Measurements from ENCODE around the gene CTIF. TPM values are rescaled to one million over a fixed set of nuclear protein-coding genes. Genes with fewer than 3 reads are reported as not detected.

Gene CTIF
- total and polyA plus RNA-seq, 7 experiments from 2014 or later: 1.3 to 11.2 (median 2.5) TPM; not detected in 2

DNA sequence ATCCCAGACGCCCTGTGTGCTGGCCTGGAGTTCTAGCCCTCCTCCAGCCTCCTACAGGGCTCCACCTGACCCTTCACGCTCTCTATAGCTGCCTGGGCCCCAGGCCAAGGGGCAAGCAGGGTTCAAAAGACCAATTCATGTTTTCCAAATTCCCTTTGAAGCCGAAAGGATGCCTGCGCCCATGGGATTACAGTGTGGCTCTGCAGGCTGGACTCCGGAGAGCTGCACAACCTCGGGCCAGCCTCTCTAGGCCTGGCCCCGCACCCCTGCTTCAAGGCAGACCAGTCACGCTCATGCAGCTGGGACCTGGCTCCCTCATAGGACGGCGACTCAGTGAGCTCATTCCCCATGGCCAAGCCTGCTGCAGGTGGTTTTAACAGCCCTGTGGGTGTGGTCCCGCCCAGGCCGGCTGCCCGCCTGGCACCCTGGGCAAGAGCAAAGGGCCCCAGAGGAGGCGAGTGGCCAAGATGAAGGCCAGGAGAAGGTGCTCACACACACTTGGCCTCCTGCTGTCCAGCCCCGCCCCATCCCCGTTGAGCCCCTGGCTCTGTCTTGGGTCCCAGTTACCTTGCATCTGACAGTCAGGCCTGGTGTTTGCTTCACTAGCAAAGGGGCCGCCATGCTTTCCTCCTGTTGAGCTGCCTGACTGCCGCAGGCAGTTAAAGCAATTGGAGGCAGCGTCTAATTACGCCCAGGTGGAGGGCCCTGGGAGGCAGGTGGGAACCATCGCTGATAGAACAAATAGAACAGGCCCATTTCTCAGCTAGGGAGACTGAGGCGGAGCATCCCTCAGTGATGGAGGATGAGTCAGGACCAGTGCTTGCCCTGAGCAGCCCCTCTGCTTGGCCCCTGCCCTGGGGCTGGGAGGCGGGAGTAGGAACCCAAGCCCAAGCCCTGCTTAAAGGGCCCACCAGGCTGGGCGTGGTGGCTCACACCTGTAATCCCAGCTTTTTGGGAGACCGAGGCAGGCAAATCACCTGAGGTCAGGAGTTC is 355.1 kb downstream of the CTIF start:
- H3K36me3 Mint-ChIP-seq: peaks cover 0 to 3% (median 0%) of the 10 kb centered on the region in 5 donors
- Histone ChIP-seq H3K4me1 (ENCODE audit: control insufficient read depth in 2 of 2, insufficient read depth in 2 of 2, low read length in 2 of 2) (no peaks in the 10 kb centered on the region), H3K27ac (ENCODE audit: low read depth, low read length) (no peak overlapping the region), H3K36me3 (ENCODE audit: control insufficient read depth in 2 of 3, insufficient read depth in 3 of 3, low read length in 3 of 3) (no peaks in the 10 kb centered on the region), H3K4me3 (ENCODE audit: low read length) (no peak overlapping the region), H3K9me3 (ENCODE audit: control insufficient read depth in 2 of 3, low read length in 3 of 3) (no peaks in the 10 kb centered on the region), H3K27me3 (ENCODE audit: control insufficient read depth in 2 of 2, insufficient read depth in 2 of 2, low read length in 2 of 2) (no peaks in the 10 kb centered on the region)
- CTCF ChIA-PET: no interaction called here
- POLR2A ChIA-PET: no interaction called here
- peaks cover 0 to 20% (median 7%) of the 10 kb centered on the region in 7 donors for H3K4me1 Mint-ChIP-seq
- DNase-seq (no peak), ATAC-seq (no peak)
- H3K9me3 Mint-ChIP-seq: peaks cover 0 to 2% (median 0%) of the 10 kb centered on the region in 11 donors
- H3K4me3 Mint-ChIP-seq: no peak overlapping the region
- H3K27ac Mint-ChIP-seq: no peak overlapping the region
- intact Hi-C loops (cut with micrococcal nuclease): no loop called here
- H3K27me3 Mint-ChIP-seq: no peaks in the 10 kb centered on the region

DNA sequence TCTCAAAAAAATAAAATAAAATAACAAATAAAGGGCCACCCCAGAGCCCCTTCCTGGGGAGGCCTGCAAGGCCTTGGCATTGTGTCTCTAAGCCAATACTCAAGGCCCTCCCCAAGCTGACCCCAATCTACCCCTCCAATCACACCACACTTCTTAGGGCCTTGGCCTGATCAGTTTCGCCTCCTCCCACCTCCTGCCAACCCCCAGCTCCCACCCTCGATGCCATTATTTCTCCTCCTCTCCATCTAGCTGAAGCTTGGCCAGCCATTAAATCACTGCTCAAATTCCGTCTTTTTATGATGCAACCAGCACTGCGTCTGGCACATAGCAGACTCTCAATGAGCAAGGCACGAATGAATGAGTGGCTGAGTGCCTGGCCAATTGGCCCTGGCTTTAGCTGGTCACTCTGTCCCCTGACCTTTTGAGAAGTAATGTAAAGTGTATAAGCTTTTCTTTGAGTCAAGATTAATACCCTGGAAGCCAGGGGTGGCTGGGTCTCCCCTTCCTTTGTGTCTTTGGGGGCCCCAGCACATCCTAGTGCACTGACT is 356.0 kb downstream of the CTIF start:
- Histone ChIP-seq H3K4me1 (ENCODE audit: control insufficient read depth in 2 of 2, insufficient read depth in 2 of 2, low read length in 2 of 2) (no peaks in the 10 kb centered on the region), H3K9me3 (ENCODE audit: control insufficient read depth in 2 of 3, low read length in 3 of 3) (no peaks in the 10 kb centered on the region), H3K36me3 (ENCODE audit: control insufficient read depth in 2 of 3, insufficient read depth in 3 of 3, low read length in 3 of 3) (no peaks in the 10 kb centered on the region), H3K27ac (ENCODE audit: low read depth, low read length) (no peak overlapping the region), H3K4me3 (ENCODE audit: low read length) (no peak overlapping the region), H3K27me3 (ENCODE audit: control insufficient read depth in 2 of 2, insufficient read depth in 2 of 2, low read length in 2 of 2) (no peaks in the 10 kb centered on the region)
- CTCF ChIA-PET: interaction anchor here (0.8 kb wide), 1 partner anchor 85 kb away, joined by 3 read pairs; no protein-coding TSS in a partner anchor
- ATAC-seq (no peak), DNase-seq (no peak)
- Mint-ChIP-seq H3K27ac (peak overlapping the region in 2 of 9 donors; percentile 1 to 36), H3K27me3 (no peaks in the 10 kb centered on the region), H3K4me3 (no peak overlapping the region), H3K4me1 (peaks cover 4 to 21% (median 12%) of the 10 kb centered on the region in 7 donors), H3K9me3 (peaks cover 0 to 3% (median 0%) of the 10 kb centered on the region in 11 donors), H3K36me3 (peaks cover 0 to 4% (median 0%) of the 10 kb centered on the region in 5 donors)
- POLR2A ChIA-PET: no interaction called here
- intact Hi-C loops (cut with micrococcal nuclease): no loop called here

- H3K27ac ChIP-seq (ENCODE audit: low read depth, low read length): no peak overlapping the region
- no peaks in the 10 kb centered on the region for H3K4me1 ChIP-seq (ENCODE audit: control insufficient read depth in 2 of 2, insufficient read depth in 2 of 2, low read length in 2 of 2)
- H3K27me3 ChIP-seq (ENCODE audit: control insufficient read depth in 2 of 2, insufficient read depth in 2 of 2, low read length in 2 of 2): no peaks in the 10 kb centered on the region
- no peak for ATAC-seq
- no peak overlapping the region for H3K4me3 ChIP-seq (ENCODE audit: low read length)
- no peaks in the 10 kb centered on the region for H3K9me3 ChIP-seq (ENCODE audit: control insufficient read depth in 2 of 3, low read length in 3 of 3)
- peak overlapping the region in 2 of 9 donors; percentile 42 to 69 for H3K27ac Mint-ChIP-seq
- no peaks in the 10 kb centered on the region for H3K36me3 ChIP-seq (ENCODE audit: control insufficient read depth in 2 of 3, insufficient read depth in 3 of 3, low read length in 3 of 3)
- peaks cover 4 to 23% (median 19%) of the 10 kb centered on the region in 7 donors for H3K4me1 Mint-ChIP-seq
- ChIA-PET CTCF (no interaction called here), POLR2A (no interaction called here)
- no peak overlapping the region for H3K4me3 Mint-ChIP-seq
- H3K9me3 Mint-ChIP-seq: peaks cover 0 to 8% (median 0%) of the 10 kb centered on the region in 11 donors
- intact Hi-C loops (cut with micrococcal nuclease): no loop called here
- H3K27me3 Mint-ChIP-seq: no peaks in the 10 kb centered on the region
- DNase-seq: no peak
- peaks cover 0 to 9% (median 0%) of the 10 kb centered on the region in 5 donors for H3K36me3 Mint-ChIP-seq
Measured at GRCh38 chr18:48896326-48896874, 357.6 kb downstream of the CTIF start.

GRCh38 chr18:48896875-48897511 is 358.2 kb downstream of the CTIF start:
- ATAC-seq (peak; percentile 94), DNase-seq (peak in 2 of 9 donors; percentile 32 to 34)
- Histone ChIP-seq H3K4me3 (ENCODE audit: low read length) (no peak overlapping the region), H3K9me3 (ENCODE audit: control insufficient read depth in 2 of 3, low read length in 3 of 3) (no peaks in the 10 kb centered on the region), H3K27ac (ENCODE audit: low read depth, low read length) (no peak overlapping the region), H3K4me1 (ENCODE audit: control insufficient read depth in 2 of 2, insufficient read depth in 2 of 2, low read length in 2 of 2) (no peaks in the 10 kb centered on the region), H3K36me3 (ENCODE audit: control insufficient read depth in 2 of 3, insufficient read depth in 3 of 3, low read length in 3 of 3) (no peaks in the 10 kb centered on the region), H3K27me3 (ENCODE audit: control insufficient read depth in 2 of 2, insufficient read depth in 2 of 2, low read length in 2 of 2) (no peaks in the 10 kb centered on the region)
- Mint-ChIP-seq H3K4me1 (peaks cover 4 to 23% (median 19%) of the 10 kb centered on the region in 7 donors), H3K27ac (peak overlapping the region in 1 of 9 donors; percentile 69), H3K4me3 (no peak overlapping the region), H3K27me3 (no peaks in the 10 kb centered on the region), H3K36me3 (peaks cover 0 to 9% (median 0%) of the 10 kb centered on the region in 5 donors), H3K9me3 (peaks cover 0 to 8% (median 0%) of the 10 kb centered on the region in 11 donors)
- intact Hi-C loops (cut with micrococcal nuclease): no loop called here
- POLR2A ChIA-PET: no interaction called here
- CTCF ChIA-PET: no interaction called here

GRCh38 chr18:48897531-48897930 is 358.7 kb downstream of the CTIF start:
- H3K27ac ChIP-seq (ENCODE audit: low read depth, low read length): no peak overlapping the region
- H3K27me3 ChIP-seq (ENCODE audit: control insufficient read depth in 2 of 2, insufficient read depth in 2 of 2, low read length in 2 of 2): no peaks in the 10 kb centered on the region
- peaks cover 0 to 9% (median 0%) of the 10 kb centered on the region in 5 donors for H3K36me3 Mint-ChIP-seq
- peaks cover 0 to 8% (median 0%) of the 10 kb centered on the region in 11 donors for H3K9me3 Mint-ChIP-seq
- H3K4me3 Mint-ChIP-seq: no peak overlapping the region
- DNase-seq: no peak
- ChIA-PET POLR2A (no interaction called here), CTCF (no interaction called here)
- no peaks in the 10 kb centered on the region for H3K4me1 ChIP-seq (ENCODE audit: control insufficient read depth in 2 of 2, insufficient read depth in 2 of 2, low read length in 2 of 2)
- peaks cover 4 to 23% (median 19%) of the 10 kb centered on the region in 7 donors for H3K4me1 Mint-ChIP-seq
- H3K27ac Mint-ChIP-seq: no peak overlapping the region
- ATAC-seq: no peak
- H3K9me3 ChIP-seq (ENCODE audit: control insufficient read depth in 2 of 3, low read length in 3 of 3): no peaks in the 10 kb centered on the region
- intact Hi-C loops (cut with micrococcal nuclease): no loop called here
- H3K36me3 ChIP-seq (ENCODE audit: control insufficient read depth in 2 of 3, insufficient read depth in 3 of 3, low read length in 3 of 3): no peaks in the 10 kb centered on the region
- no peaks in the 10 kb centered on the region for H3K27me3 Mint-ChIP-seq
- H3K4me3 ChIP-seq (ENCODE audit: low read length): no peak overlapping the region

DNA sequence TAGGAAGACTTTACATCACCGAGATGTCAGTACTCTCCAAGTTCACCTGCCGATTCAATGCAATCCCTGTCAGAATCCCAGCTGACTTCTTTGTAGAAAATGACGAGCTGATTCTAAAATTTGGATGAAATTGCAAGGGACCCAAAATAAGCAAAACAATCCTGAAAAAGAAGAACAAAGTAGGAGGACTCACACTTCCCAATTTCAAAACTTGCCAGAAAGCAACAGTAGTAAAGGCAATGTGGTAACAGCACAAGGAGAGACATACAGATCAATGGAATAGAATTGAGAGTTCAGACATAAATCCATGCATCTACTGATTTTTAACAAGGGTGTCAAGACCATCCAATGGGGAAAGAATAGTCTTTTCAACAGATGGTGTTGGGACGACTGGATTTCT is 359.7 kb downstream of the CTIF start:
- peaks cover 0 to 9% (median 0%) of the 10 kb centered on the region in 5 donors for H3K36me3 Mint-ChIP-seq
- Histone ChIP-seq H3K36me3 (ENCODE audit: control insufficient read depth in 2 of 3, insufficient read depth in 3 of 3, low read length in 3 of 3) (no peaks in the 10 kb centered on the region), H3K4me1 (ENCODE audit: control insufficient read depth in 2 of 2, insufficient read depth in 2 of 2, low read length in 2 of 2) (no peaks in the 10 kb centered on the region), H3K27me3 (ENCODE audit: control insufficient read depth in 2 of 2, insufficient read depth in 2 of 2, low read length in 2 of 2) (no peaks in the 10 kb centered on the region), H3K9me3 (ENCODE audit: control insufficient read depth in 2 of 3, low read length in 3 of 3) (no peaks in the 10 kb centered on the region), H3K27ac (ENCODE audit: low read depth, low read length) (no peak overlapping the region), H3K4me3 (ENCODE audit: low read length) (no peak overlapping the region)
- CTCF ChIA-PET: no interaction called here
- POLR2A ChIA-PET: no interaction called here
- intact Hi-C loops (cut with micrococcal nuclease): no loop called here
- no peaks in the 10 kb centered on the region for H3K27me3 Mint-ChIP-seq
- H3K4me3 Mint-ChIP-seq: no peak overlapping the region
- no peak for ATAC-seq
- H3K27ac Mint-ChIP-seq: no peak overlapping the region
- peaks cover 0 to 8% (median 0%) of the 10 kb centered on the region in 11 donors for H3K9me3 Mint-ChIP-seq
- H3K4me1 Mint-ChIP-seq: peaks cover 0 to 24% (median 18%) of the 10 kb centered on the region in 7 donors
- no peak for DNase-seq

All from naive thymus-derived CD4-positive, alpha-beta T cell (primary cell).